AML-193 (cell line): Measurements from ENCODE around the gene TGFBR3.

Experiments
- DNase-seq, 2 experiments: peaks; one replicate each; lab custom pipeline; 2025; lab: John Stamatoyannopoulos, UW

Gene TGFBR3

DNA sequence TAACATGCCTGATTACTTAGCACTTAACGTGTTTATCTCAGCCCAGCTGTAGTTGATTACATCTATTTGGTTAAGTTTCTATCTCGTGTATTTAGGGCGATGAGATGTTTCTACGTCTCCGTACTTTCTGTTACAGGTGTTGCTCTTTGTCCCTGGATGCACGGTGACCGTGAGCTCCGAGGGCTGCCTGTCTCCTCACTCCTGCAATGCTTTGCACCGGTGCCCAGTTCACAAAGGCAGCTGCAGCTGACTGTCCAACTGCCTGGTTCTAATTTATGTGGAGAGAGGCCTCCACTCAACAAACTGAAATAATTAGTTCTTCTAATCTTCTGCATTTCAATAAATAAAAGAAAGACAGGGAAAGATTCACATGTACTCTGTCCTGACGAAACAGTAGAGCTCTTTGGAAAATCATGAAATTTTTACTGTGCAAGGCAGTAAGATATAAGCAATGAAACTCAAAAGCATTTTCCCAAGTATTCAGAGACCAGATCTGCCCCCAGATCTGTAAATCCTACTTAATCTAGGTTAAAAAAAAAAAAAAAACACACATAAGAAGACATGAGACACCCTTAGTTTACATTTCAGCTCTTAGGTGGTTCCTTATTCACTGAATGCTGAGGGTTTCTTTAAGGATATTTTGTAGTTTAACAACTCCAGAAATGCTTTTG is 108.2 kb downstream of the TGFBR3 start:
- no peak for DNase-seq

DNA sequence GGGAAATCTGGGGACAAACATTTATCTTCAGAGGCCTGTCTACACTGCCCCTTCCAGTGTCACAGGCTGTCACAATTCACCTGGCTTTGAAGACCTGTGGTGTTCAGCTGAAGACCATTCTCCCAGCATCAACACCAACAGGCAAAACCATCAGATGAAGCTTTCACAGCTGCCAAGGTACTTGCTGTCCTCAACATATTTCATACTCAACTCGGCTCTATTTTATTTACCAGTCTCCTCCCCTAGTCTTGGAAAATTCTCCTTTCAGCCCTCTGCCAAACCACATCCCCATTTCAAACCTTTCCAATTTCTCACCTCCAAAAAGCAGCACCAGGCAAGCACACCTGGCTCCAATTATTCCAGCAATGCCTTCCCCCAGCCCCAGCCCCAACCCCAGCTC is 108.8 kb downstream of the TGFBR3 start:
- no peak for DNase-seq

- DNase-seq: no peak
Measured at GRCh38 chr1:91776068-91776794, 109.7 kb downstream of the TGFBR3 start.

- no peak for DNase-seq
Measured at GRCh38 chr1:91775227-91775626, 110.7 kb downstream of the TGFBR3 start.

GRCh38 chr1:91774520-91775203 is 111.3 kb downstream of the TGFBR3 start:
- no peak for DNase-seq

DNA sequence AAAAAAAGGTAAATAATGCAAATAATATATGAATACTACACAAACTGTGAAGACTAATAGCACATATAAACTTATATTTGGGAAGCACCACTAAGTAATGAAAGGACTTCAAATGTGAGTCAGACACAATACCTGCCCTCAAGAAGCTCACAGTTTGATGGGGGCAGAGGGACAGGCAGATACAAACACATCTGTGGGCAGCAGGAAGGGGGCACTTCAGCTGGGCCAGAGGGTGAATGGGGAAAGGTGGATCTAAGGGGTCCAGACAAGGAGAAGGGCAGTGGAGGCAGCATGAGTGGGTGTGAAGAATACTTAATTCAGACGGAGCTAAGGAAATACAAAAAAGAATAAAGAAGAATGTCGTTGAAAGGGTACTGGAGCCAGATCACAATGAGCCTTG is 114.2 kb downstream of the TGFBR3 start:
- DNase-seq: no peak

GRCh38 chr1:91770667-91771268 is 115.2 kb downstream of the TGFBR3 start:
- DNase-seq: no peak

- DNase-seq: no peak
Measured at GRCh38 chr1:91769742-91770141, 116.2 kb downstream of the TGFBR3 start.

DNA sequence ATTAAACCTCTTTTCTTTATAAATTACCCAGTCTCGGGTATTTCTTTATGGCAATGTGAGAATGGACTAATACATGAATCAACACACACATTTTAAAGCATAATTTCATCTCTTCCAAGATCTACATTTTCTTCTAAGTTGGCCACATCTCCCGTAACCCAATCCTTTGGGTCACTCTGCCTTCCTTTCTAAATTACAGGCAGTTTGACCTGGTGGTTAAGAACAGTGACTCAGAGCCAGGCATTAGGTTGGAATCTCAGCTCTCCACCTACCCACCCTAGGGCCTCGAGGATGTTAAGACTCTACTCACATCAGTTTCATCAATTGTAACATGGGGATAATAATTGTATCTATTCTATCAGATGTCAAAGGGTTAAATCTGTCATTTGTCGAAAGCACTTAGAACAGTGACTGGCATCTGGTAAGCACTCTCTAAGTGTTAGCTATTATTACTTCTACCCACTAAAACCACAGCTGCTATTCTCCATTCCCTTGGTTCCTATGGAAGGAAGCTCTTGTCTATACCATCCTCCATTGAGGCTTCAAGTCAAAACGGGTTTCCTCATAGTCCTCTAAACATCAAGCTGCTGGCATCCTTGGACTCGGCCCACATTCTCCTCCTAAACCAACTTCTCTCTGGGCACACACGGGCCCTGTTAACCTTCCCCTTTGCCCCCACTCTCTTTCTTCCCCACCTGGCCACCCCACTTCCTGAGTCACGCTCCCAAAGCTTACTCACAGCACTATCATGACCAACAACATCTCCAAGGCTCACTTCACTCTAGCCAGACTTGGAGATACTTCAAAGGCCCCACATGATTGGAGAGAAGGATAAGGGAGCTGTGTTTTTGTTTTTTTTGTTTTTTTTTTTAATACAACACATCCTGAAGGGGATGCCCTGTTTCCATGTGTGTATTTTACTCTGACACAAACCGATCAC is 116.9 kb downstream of the TGFBR3 start:
- DNase-seq: no peak

DNA sequence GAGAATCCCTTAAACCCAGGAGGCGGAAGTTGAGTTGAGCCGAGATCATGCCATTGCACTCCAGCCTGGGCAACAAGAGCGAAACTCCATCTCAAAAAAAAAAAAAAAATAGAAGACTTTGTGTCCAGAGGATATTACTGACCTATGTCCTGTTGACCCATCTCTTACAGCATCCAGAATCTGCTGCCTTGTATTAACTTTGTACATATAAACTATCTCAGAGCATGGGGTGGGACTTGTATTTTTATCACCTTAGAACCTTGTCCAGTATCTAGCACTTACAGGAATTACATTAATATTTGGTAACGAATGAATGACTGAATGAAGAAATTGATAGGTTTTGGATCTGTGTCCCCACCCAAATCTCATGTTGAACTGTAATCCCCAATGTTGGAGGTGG is 117.8 kb downstream of the TGFBR3 start:
- DNase-seq: no peak

GRCh38 chr1:91766883-91767282 is 119.1 kb downstream of the TGFBR3 start:
- no peak for DNase-seq

DNA sequence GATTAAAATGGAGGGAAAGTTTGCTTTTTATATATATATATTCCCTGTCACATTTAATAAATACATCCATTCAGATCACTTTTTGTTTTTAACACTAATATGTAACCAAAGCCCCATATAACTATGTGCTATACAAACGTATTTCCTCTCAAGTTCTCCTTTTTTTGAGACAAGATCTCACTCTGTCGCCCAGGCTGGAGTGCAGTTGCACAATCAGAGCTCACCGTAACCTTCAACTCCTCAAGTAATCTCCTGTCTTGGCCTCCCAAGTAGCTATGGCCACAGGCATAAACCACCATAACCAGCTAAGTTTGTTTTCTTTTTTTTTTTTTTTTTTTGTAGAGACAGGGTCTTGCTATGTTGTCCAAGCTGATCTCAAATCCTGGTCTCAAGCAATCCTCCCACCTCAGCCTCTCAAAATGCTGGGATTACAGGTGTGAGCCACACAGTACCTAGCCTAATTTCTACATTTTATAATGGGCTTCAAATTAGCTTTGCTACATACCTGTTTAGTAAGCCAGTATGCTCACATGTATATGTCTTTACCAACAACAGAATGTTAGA is 120.0 kb downstream of the TGFBR3 start:
- peak; percentile 4 to 25 for DNase-seq

DNA sequence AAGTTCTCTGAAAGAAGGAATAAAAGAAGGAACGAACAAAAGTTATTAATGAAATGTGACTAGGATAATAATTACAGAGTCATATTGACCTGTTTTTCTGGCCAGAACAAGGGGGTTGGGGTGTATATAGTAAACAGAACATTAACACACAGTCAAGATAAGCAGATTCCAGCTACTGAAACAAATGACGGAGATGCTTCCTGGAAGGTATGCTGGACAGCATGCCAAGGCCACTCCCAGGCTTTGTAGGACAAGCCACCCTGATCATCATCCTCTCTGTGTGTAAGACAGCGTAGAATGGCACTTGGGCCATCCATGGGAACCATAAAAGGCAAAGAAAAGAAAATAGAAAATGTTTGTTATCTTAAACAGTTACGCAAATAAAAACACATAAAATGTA is 120.7 kb downstream of the TGFBR3 start:
- no peak for DNase-seq

GRCh38 chr1:91764471-91765115 is 121.4 kb downstream of the TGFBR3 start:
- DNase-seq: no peak

GRCh38 chr1:91763252-91763651 is 122.7 kb downstream of the TGFBR3 start:
- no peak for DNase-seq

DNA sequence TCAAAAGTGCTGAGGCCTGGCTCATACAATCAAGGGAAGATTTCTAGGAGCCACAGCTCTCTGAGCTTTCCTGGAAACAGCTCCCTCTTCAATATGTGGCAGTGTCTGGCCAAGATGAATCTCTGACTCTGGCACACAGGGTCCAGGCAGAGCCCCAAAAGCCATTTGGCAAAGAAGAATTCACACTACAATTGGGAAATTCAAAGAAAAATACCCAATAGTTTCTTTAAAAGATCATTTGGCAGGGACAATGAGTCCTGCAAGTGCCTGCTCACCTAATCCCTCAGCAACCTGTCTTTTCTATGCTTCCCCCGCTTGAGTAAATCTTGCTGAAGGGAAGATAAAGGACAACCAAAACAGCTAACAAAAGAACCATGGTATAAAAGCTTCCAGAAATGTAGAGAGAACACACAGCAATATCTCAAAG is 124.6 kb downstream of the TGFBR3 start:
- DNase-seq: no peak

DNA sequence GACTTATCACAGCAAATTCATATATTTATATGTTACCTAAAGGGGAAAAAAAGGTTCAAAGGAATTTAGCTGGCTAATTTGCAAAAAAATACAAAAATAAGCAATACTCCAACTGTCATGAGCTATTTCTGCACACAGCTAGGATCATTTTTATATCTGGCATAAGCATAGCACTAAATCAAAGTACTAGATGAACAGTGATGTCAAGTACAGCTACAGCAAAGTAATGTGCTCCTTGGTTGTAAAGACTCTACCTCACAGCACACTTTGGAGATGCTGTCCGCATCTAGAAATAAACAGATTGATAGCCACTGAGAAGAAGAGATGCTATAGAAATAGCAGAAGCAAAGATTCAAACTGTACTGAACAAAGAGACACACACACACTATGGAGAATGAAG is 125.4 kb downstream of the TGFBR3 start:
- DNase-seq: no peak

- DNase-seq: no peak
Measured at GRCh38 chr1:91759076-91759475, 126.9 kb downstream of the TGFBR3 start.

DNA sequence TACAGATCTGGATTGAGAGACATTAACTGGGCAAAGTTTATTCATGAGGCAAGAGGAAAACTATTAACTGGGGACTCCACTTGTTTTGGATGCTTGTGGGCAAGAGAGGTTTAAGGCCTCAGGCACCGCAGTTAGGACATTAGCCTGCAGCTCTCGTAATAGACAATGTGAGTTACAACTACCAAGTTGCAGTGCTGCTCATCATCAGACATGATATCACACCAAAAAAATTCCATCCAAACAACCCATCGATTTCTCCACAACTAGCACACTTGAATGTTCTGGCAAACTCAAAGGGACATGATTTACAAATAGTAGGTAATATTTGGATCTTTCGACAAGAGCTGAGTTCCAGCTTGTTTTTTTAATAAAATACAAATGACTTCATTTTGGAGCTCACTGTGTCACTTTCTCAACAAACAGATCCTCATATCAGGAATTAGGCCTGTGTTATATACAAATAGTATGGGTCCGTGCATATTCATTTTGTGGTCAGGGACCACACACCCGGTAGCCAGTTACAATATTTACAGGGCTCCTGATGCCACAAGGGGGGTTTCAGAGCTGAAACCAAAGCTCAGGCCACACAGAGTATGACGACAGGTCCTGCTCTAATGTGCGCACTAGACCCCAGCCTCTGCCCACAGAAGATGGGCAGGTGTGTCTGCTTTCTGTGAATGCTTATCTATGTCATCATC is 128.0 kb downstream of the TGFBR3 start:
- DNase-seq: no peak

- no peak for DNase-seq
Measured at GRCh38 chr1:91755702-91756287, 130.2 kb downstream of the TGFBR3 start.
